B cell (primary cell): ENCODE measurements around the gene SDF2L1. TPM values are rescaled to one million over a fixed set of nuclear protein-coding genes. Genes with fewer than 3 reads are reported as not detected.
"Not testable (repeated sequence)": the region's sequence is repeated elsewhere in the genome, so short reads cannot be mapped to it uniquely, and the experiment has no call there.

Source experiments
- ATAC-seq: fragments of 200-7000 bp; cut with Tn5 transposase; one replicate; pipeline ENCODE4 v1.10.0; 2021; ENCODE audit warnings: low read depth, mild to moderate bottlenecking, moderate number of reproducible peaks, moderate library complexity
- CTCF ChIA-PET: fragments of 350-600 bp; sonication (Branson Sonifier 250); formaldehyde crosslinking; loops from one replicate; lab custom pipeline; 2021; ENCODE audit warnings: antibody characterized with exemption, inconsistent platforms; lab: Charles Lee
- POLR2A ChIA-PET: fragments of 350-600 bp; sonication (Branson Sonifier 250); formaldehyde crosslinking; loops from one replicate; lab custom pipeline; 2021; ENCODE audit warnings: antibody characterized with exemption; lab: Charles Lee
- DNase-seq: peaks from one replicate; pipeline ENCODE4 v3.0.0; 2013
- H2AFZ ChIP-seq: 2 replicates; pipeline ENCODE4 v1.6.1; 2012; ENCODE audit warnings: mild to moderate bottlenecking, low read depth, low read length; ENCODE audit not compliant: insufficient read depth, poor library complexity, severe bottlenecking
- H3K27ac ChIP-seq, 2 donors: 1 replicate in 1 of 2; 2 replicates in 1 of 2; pipeline ENCODE4 v1.5.1; 2012 to 2013; ENCODE audit warnings: low read length in 2 of 2, mild to moderate bottlenecking in 2 of 2, moderate library complexity in 1 of 2
- H3K27me3 ChIP-seq, 4 experiments: fragments of 200-600 bp in 1 of 4; sonication (generic) in 1 of 4; replicated peaks in 1 of 4; 1 replicate in 2 of 4; 2 replicates in 2 of 4; pipeline versions ENCODE4 v1.6.1 to v1.7.0; 2013 to 2016; ENCODE audit warnings: low read length in 3 of 4, mild to moderate bottlenecking in 2 of 4, mixed read lengths in 1 of 4, moderate library complexity in 1 of 4; ENCODE audit not compliant: insufficient read depth in 4 of 4, control insufficient read depth in 3 of 4; ENCODE audit errors: control extremely low read depth in 1 of 4
- H3K36me3 ChIP-seq, 2 experiments: replicated peaks in 1 of 2; 1 replicate in 1 of 2; 2 replicates in 1 of 2; pipeline versions ENCODE4 v1.6.1 to v1.7.1; 2013; ENCODE audit warnings: low read length in 1 of 2; ENCODE audit not compliant: insufficient read depth in 2 of 2, control insufficient read depth in 1 of 2; ENCODE audit errors: control extremely low read depth in 1 of 2, extremely low read depth in 1 of 2
- H3K4me1 ChIP-seq, 2 donors: fragments of 200-600 bp in 1 of 2; sonication (generic) in 1 of 2; 1 replicate in 1 of 2; 2 replicates in 1 of 2; pipeline versions ENCODE4 v1.5.1 to v1.6.1; 2013 to 2017; ENCODE audit warnings: low read length in 2 of 2; ENCODE audit not compliant: control insufficient read depth in 2 of 2, insufficient read depth in 2 of 2
- H3K4me2 ChIP-seq: replicated peaks from 2 replicates; pipeline ENCODE3; 2012; ENCODE audit warnings: mild to moderate bottlenecking, low read depth, low read length; ENCODE audit not compliant: poor library complexity, severe bottlenecking
- H3K4me3 ChIP-seq, 5 experiments: fragments of 200-600 bp in 1 of 5; sonication (generic) in 1 of 5; 1 replicate in 3 of 5; 2 replicates in 2 of 5; pipeline versions ENCODE4 v1.5.1 to v1.7.0; 2011 to 2016; ENCODE audit warnings: low read length in 4 of 5, mild to moderate bottlenecking in 4 of 5, low read depth in 2 of 5, control low read depth in 1 of 5, moderate library complexity in 1 of 5; ENCODE audit not compliant: insufficient read depth in 1 of 5; ENCODE audit errors: control extremely low read depth in 1 of 5, extremely low read depth in 1 of 5
- H3K79me2 ChIP-seq: fragments of 200-600 bp; sonication (generic); one replicate; pipeline ENCODE4 v1.6.0; 2016; ENCODE audit warnings: low read length; ENCODE audit not compliant: control insufficient read depth, insufficient read depth
- H3K9ac ChIP-seq: fragments of 200-600 bp; sonication (generic); 2 replicates; pipeline ENCODE4 v1.6.1; 2017; ENCODE audit warnings: mild to moderate bottlenecking, low read length, moderate library complexity
- H3K9me3 ChIP-seq, 3 donors: one replicate each; pipeline versions ENCODE4 v1.6.1 to v1.7.1; 2013; ENCODE audit warnings: low read length in 2 of 3; ENCODE audit not compliant: control insufficient read depth in 2 of 3, insufficient read depth in 1 of 3; ENCODE audit errors: control extremely low read depth in 1 of 3
- H4K20me1 ChIP-seq: 2 replicates; pipeline ENCODE4 v1.6.0; 2012; ENCODE audit warnings: mild to moderate bottlenecking, low read length; ENCODE audit not compliant: insufficient read depth, control insufficient read depth, poor library complexity, severe bottlenecking
- H3K27ac Mint-ChIP-seq: one replicate; pipeline ENCODE4 v1.8.0; 2021; ENCODE audit warnings: mixed read lengths
- H3K27me3 Mint-ChIP-seq: one replicate; pipeline ENCODE4 v1.8.0; 2021; ENCODE audit warnings: mixed read lengths
- H3K4me1 Mint-ChIP-seq: one replicate; pipeline ENCODE4 v1.8.0; 2021; ENCODE audit warnings: mixed read lengths
- H3K4me3 Mint-ChIP-seq: one replicate; pipeline ENCODE4 v1.8.0; 2021; ENCODE audit warnings: mixed read lengths
- H3K9me3 Mint-ChIP-seq: one replicate; pipeline ENCODE4 v1.8.0; 2022; ENCODE audit warnings: mixed read lengths; ENCODE audit not compliant: insufficient read depth
- EZH2 ChIP-seq: IDR thresholded peaks from 2 replicates; pipeline ENCODE4 v1.6.1; 2012; ENCODE audit warnings: borderline replicate concordance, low read depth, mild to moderate bottlenecking, moderate library complexity, low read length; ENCODE audit not compliant: insufficient read depth, poor library complexity, severe bottlenecking
- WGBS: methylation state at CpG from one replicate; pipeline ENCODE4 v1.1.5; 2013; ENCODE audit warnings: missing lambda C conversion rate; ENCODE audit not compliant: insufficient coverage; 5-methylcytosine and 5-hydroxymethylcytosine counted together
- intact Hi-C: fragments of 100-400 bp; cut with micrococcal nuclease; formaldehyde crosslinking; loops from one replicate; pipeline ENCODE4 v1.10.0; 2022
- polyA plus RNA-seq: library from polyadenylated mRNA; depleted of rRNA; stranded (reverse); fragments of >200 nt; gene quantifications from 2 replicates; pipeline ENCODE4 v1.2.3, GENCODE V29; 2012
- total RNA-seq, 2 donors: library from RNA; stranded (reverse); fragments of 120-200 nt in 1 of 2; gene quantifications; 1 replicate in 1 of 2; 2 replicates in 1 of 2; pipeline versions ENCODE4 v1.2.3 to v1.2.4, GENCODE V29; 2013 to 2022
- TF ChIP-seq, protein P1 (sequence below): fragments of 200-600 bp; IDR thresholded peaks from one replicate; pipeline ENCODE4 v1.8.0; 2022; ENCODE audit warnings: antibody characterized with exemption, mild to moderate bottlenecking

The SDF2L1 gene
- total and polyA plus RNA-seq, 2 donors (not counting 1 experiment from before 2014, with no cell fraction given), result 15.2 to 23.5 TPM

DNA sequence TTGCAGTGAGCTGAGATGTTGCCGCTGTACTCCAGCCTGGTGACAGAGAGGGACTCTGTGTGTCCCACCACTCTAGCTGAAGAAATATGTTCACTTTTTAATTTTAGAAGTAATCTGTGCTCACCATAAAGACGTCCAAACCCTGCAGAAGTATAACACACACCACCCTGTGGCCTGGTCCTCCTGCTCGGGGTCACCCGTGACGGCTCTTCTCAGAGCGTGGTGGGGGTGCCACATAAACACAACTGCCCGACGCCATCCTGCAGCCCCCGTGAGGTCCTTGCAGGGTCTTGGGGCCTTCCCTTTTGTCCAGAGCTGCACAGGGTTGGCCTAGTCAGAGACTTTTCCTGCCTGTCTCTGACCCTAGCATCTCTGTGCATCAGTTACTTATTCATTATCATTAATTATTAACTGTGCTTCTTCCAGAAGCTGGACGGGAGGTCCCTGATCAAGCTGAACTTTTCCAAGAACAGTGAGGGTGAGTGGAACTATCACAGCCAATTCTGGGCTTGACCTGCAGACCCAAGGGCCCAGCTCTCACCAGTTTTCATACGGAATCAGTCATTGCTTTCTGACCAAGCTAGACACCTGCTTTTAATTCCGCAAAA, 32.6 kb downstream of the SDF2L1 start:
- intact Hi-C loops, result no loop called here
- Histone ChIP-seq H2AFZ (no peak overlapping the region), H3K9ac (no peak overlapping the region), H3K4me1 (no peaks in the 10 kb centered on the region), H3K27me3 (no peaks in the 10 kb centered on the region), H3K27ac (no peak overlapping the region), H3K4me3 (no peak overlapping the region), H3K36me3 (peaks cover 7 to 59% of the 10 kb centered on the region in 2 experiments), H3K79me2 (peaks cover 30% of the 10 kb centered on the region), H4K20me1 (peaks cover 51% of the 10 kb centered on the region), H3K4me2 (no peak overlapping the region), H3K9me3 (no peaks in the 10 kb centered on the region)
- TF ChIP-seq, protein P1, sequence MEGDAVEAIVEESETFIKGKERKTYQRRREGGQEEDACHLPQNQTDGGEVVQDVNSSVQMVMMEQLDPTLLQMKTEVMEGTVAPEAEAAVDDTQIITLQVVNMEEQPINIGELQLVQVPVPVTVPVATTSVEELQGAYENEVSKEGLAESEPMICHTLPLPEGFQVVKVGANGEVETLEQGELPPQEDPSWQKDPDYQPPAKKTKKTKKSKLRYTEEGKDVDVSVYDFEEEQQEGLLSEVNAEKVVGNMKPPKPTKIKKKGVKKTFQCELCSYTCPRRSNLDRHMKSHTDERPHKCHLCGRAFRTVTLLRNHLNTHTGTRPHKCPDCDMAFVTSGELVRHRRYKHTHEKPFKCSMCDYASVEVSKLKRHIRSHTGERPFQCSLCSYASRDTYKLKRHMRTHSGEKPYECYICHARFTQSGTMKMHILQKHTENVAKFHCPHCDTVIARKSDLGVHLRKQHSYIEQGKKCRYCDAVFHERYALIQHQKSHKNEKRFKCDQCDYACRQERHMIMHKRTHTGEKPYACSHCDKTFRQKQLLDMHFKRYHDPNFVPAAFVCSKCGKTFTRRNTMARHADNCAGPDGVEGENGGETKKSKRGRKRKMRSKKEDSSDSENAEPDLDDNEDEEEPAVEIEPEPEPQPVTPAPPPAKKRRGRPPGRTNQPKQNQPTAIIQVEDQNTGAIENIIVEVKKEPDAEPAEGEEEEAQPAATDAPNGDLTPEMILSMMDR, result no peak
- no peak for TF ChIP-seq EZH2
- Mint-ChIP-seq H3K27ac (no peak overlapping the region), H3K4me1 (peaks cover 2% of the 10 kb centered on the region), H3K27me3 (no peaks in the 10 kb centered on the region), H3K9me3 (no peaks in the 10 kb centered on the region), H3K4me3 (no peak overlapping the region)
- ATAC-seq (no peak), DNase-seq (no peak)
- WGBS, result over 99% methylated on average over 11 of the region's 12 CpGs
- POLR2A ChIA-PET, result no interaction called here
- CTCF ChIA-PET, result no interaction called here

DNA sequence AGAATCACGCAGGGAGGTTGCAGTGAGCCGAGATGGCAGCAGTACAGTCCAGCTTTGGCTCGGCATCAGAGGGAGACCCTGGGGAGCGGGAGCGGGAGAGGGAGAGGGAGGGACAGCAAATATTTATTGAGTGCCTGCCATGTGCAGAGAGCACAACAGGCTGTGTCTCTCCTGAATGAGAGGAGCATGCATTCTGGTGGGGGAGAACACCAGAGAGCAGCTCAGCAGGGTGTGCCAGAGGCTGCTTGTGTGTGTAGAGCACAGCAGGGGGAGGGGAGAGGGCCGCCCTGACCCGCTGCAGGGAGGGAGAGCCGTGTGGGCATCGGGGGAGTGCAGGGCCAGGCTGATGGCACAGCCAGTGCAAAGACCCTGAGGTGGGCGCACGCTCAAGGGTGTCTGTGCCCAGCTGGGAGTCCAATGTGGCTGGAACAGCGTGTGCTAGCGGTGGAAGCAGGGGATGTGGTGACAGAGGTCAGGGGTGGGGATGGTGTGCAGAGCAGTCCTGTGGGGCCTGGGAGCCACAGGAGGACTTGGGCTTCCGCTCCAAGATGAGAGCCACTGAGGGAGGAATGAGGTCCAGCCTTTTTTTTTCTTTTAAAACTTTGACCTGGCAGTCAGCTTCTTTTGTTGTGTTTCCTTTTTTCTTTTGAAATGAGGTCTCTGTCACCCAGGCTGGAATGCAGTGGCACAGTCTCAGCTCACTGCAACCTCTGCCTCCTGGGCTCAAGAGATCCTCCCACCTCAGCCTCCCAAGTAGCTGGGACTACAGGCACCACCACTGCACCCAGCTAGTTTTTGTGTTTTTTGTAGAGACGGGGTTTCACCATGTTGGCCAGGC, 35.7 kb downstream of the SDF2L1 start:
- Histone ChIP-seq H3K4me3 (no peak overlapping the region), H3K79me2 (peaks cover 23% of the 10 kb centered on the region), H3K27me3 (no peaks in the 10 kb centered on the region), H3K4me2 (no peak overlapping the region), H3K9ac (no peak overlapping the region), H3K36me3 (peaks cover 0 to 52% of the 10 kb centered on the region in 2 experiments), H3K9me3 (no peaks in the 10 kb centered on the region), H2AFZ (no peak overlapping the region), H3K4me1 (no peaks in the 10 kb centered on the region), H4K20me1 (peaks cover 29% of the 10 kb centered on the region), H3K27ac (no peak overlapping the region)
- intact Hi-C loops, result no loop called here
- over 99% methylated on average over 14 of the region's 15 CpGs for WGBS
- H3K27me3 Mint-ChIP-seq, result no peaks in the 10 kb centered on the region
- no peaks in the 10 kb centered on the region for H3K4me1 Mint-ChIP-seq
- ChIA-PET POLR2A (interaction anchor here (0.9 kb wide), 1 partner anchor 9 kb away, joined by 5 read pairs; no protein-coding TSS in a partner anchor), CTCF (interaction anchor here (1.3 kb wide), 1 partner anchor 12 kb away, joined by 3 read pairs; no protein-coding TSS in a partner anchor)
- H3K27ac Mint-ChIP-seq, result no peak overlapping the region
- DNase-seq (no peak), ATAC-seq (no peak)
- no peaks in the 10 kb centered on the region for H3K9me3 Mint-ChIP-seq
- no peak for TF ChIP-seq EZH2
- H3K4me3 Mint-ChIP-seq, result no peak overlapping the region

DNA sequence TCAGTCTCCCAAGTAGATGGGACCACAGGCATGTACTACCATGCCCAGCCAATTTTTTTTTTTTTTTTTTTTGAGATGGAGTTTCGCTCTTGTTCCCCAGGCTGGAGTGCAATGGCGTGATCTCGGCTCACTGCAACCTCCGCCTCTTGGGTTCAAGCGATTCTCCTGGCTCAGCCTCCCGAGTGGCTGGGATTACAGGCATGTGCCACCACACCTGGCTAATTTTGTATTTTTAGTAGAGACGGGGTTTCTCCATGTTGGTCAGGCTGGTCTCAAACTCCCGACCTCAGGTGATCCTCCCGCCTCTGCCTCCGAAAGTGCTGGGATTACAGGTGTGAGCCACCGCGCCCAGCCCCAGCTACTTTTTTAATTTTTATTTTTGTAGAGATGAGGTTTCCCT, 36.7 kb downstream of the SDF2L1 start:
- H3K27me3 Mint-ChIP-seq, H3K4me2 ChIP-seq, POLR2A ChIA-PET, H3K27ac ChIP-seq, DNase-seq, intact Hi-C loops, H2AFZ ChIP-seq, H3K4me3 Mint-ChIP-seq, ATAC-seq, H3K4me1 ChIP-seq, H3K4me3 ChIP-seq, H3K9me3 Mint-ChIP-seq, H3K27ac Mint-ChIP-seq, H3K9me3 ChIP-seq, H3K9ac ChIP-seq, H3K4me1 Mint-ChIP-seq, H3K27me3 ChIP-seq: not testable (repeated sequence)
- H4K20me1 ChIP-seq, result peaks cover 19% of the 10 kb centered on the region
- H3K79me2 ChIP-seq, result peaks cover 15% of the 10 kb centered on the region
- CTCF ChIA-PET, result interaction anchor here (0.8 kb wide), 1 partner anchor 1576 kb away, joined by 3 read pairs; no protein-coding TSS in a partner anchor
- H3K36me3 ChIP-seq, result peaks cover 0 to 52% of the 10 kb centered on the region in 2 experiments
- WGBS, result 90% methylated on average over 2 of the region's 12 CpGs
